Hepatocyte (in vitro differentiated cells): ENCODE measurements around the gene ESPL1.

Experiments used
- CTCF ChIP-seq: fragments of 200-600 bp; sonication (generic); IDR thresholded peaks from 2 replicates; pipeline ENCODE4 v1.5.1; 2016; ENCODE audit warnings: antibody characterized with exemption, mild to moderate bottlenecking; ENCODE audit not compliant: poor library complexity
- EZH2 ChIP-seq: fragments of 200-600 bp; sonication (generic); IDR thresholded peaks from 2 replicates; pipeline ENCODE4 v1.6.1; 2016; ENCODE audit warnings: antibody characterized with exemption, mild to moderate bottlenecking, borderline replicate concordance

GRCh38 chr12:53320352-53321195 is 52.5 kb downstream of the ESPL1 start:
- TF ChIP-seq EZH2, result no peak
- TF ChIP-seq CTCF, result no peak
